Measurements from ENCODE around the gene RCSD1. TPM values are rescaled to one million over a fixed set of nuclear protein-coding genes. Genes with fewer than 3 reads are reported as not detected.

RCSD1 gene
- total and polyA plus RNA-seq, 2 of the 4 experiments (the other 2 are of a cell fraction) = 0.03 TPM; not detected in 1

- 68% methylated on average over 3 of the region's 3 CpGs; no CpG with 5 or more reads in 1 of the 2 experiments for WGBS, 2 experiments (ENCODE audit: extremely low coverage in 2 of 2, insufficient read length in 1 of 2)
- Histone ChIP-seq H2AK5ac (ENCODE audit: low read depth, low read length) (no peak overlapping the region), H2AFZ (replicated peaks; ENCODE audit: low read length, poor library complexity) (no peak overlapping the region), H3K36me3 (ENCODE audit: control insufficient read depth, insufficient read depth, low read length) (no peaks in the 10 kb centered on the region), H4K91ac (ENCODE audit: insufficient read depth, low read depth, low read length) (no peak overlapping the region), H3K4me1 (ENCODE audit: control insufficient read depth, insufficient read depth, low read length) (peaks cover 2% of the 10 kb centered on the region), H2BK20ac (ENCODE audit: low read depth, low read length) (no peak overlapping the region), H3K18ac (ENCODE audit: low read depth, low read length) (no peak overlapping the region), H2AK9ac (replicated peaks; ENCODE audit: low read depth, low read length, poor library complexity) (no peak overlapping the region), H3K9me1 (ENCODE audit: insufficient read depth, low read length) (peaks cover 14% of the 10 kb centered on the region; the same call in 1 of the 2 replicates), H3K14ac (replicated peaks; ENCODE audit: low read depth, low read length) (no peak overlapping the region), H3K79me1 (ENCODE audit: low read depth in 1 of 2, low read length in 2 of 2) (peaks cover 27 to 78% of the 10 kb centered on the region in 2 experiments; a peak in 3 of 4 replicates), H2BK15ac (ENCODE audit: low read depth, low read length) (no peak overlapping the region), H3K9ac (ENCODE audit: low read depth, low read length) (no peak overlapping the region), H4K20me1 (ENCODE audit: insufficient read depth, low read length) (peaks cover 83% of the 10 kb centered on the region), H3K4me3 (ENCODE audit: insufficient read depth, low read depth, low read length) (no peak overlapping the region), H2BK5ac (ENCODE audit: low read depth, low read length, poor library complexity, severe bottlenecking) (no peak overlapping the region), H3K9me3 (ENCODE audit: control insufficient read depth, insufficient read depth, low read length) (no peaks in the 10 kb centered on the region), H3K27ac (ENCODE audit: insufficient read depth, low read length) (no peak overlapping the region), H3K27me3 (ENCODE audit: control insufficient read depth, insufficient read depth, low read length) (no peaks in the 10 kb centered on the region), H3K56ac (ENCODE audit: extremely low read depth, insufficient read depth, low read length) (no peak overlapping the region), H3K23ac (ENCODE audit: low read depth, low read length) (no peak overlapping the region), H3K4me2 (ENCODE audit: low read depth, low read length) (no peak overlapping the region), H4K5ac (ENCODE audit: low read depth, low read length) (no peak overlapping the region), H2BK120ac (ENCODE audit: low read depth, low read length) (no peak overlapping the region), H4K8ac (ENCODE audit: low read depth in 2 of 2, low read length in 2 of 2) (no peak overlapping the region), H3K4ac (ENCODE audit: low read depth, low read length) (no peak overlapping the region)
- in situ Hi-C loops (cut with MboI; ENCODE audit: low sequenced_read_pairs) (no loop called here), dilution Hi-C loops (cut with HindIII; ENCODE audit: low sequenced_read_pairs, unreplicated experiment) (no loop called here), intact Hi-C loops (cut with micrococcal nuclease) (no loop called here)
- TF ChIP-seq RFX5 (IDR thresholded peaks at IDR 0.05; ENCODE audit: low read depth, low read length) = no peak
- TF ChIP-seq SMC3 (IDR thresholded peaks at IDR 0.05; ENCODE audit: low read depth, low read length) = no peak
- no peak for TF ChIP-seq POLR2A (IDR thresholded peaks at IDR 0.05; ENCODE audit: low read depth, low read length)
- TF ChIP-seq FOS (IDR thresholded peaks at IDR 0.05; ENCODE audit: low read depth, low read length) = no peak
- TF ChIP-seq RAD21 (IDR thresholded peaks at IDR 0.05; ENCODE audit: low read length) = no peak
- no peak for TF ChIP-seq ELK1 (IDR thresholded peaks at IDR 0.05; ENCODE audit: borderline replicate concordance, low read depth, low read length)
- TF ChIP-seq USF2 (IDR thresholded peaks at IDR 0.05; ENCODE audit: low read depth, low read length) = no peak
- TF ChIP-seq BHLHE40 (IDR thresholded peaks at IDR 0.05; ENCODE audit: low read depth, low read length) = no peak
- no peak for TF ChIP-seq CTCF (conservative IDR thresholded peaks at IDR 0.05; ENCODE audit: low read depth, low read length)
- no peak for TF ChIP-seq RCOR1 (IDR thresholded peaks at IDR 0.05; ENCODE audit: insufficient replicate concordance, low read length)
- TF ChIP-seq MXI1 (IDR thresholded peaks at IDR 0.05; ENCODE audit: borderline replicate concordance, low read depth, low read length) = no peak
- TF ChIP-seq MAFK (IDR thresholded peaks at IDR 0.05; ENCODE audit: low read depth, low read length) = no peak
- TF ChIP-seq CEBPB (IDR thresholded peaks at IDR 0.05; ENCODE audit: low read depth, low read length) = no peak
- no peak for TF ChIP-seq NFE2L2 (IDR thresholded peaks at IDR 0.05; ENCODE audit: low read depth, low read length)
- TF ChIP-seq CHD1 (IDR thresholded peaks at IDR 0.05; ENCODE audit: low read depth, low read length) = no peak
- no peak for TF ChIP-seq MAZ (IDR thresholded peaks at IDR 0.05; ENCODE audit: borderline replicate concordance, low read depth, low read length)
- DNase-seq = no peak
- BruUV-seq (replicated peaks) = no TSS peak
- CTCF ChIA-PET = interaction anchor here (1.0 kb wide), 1 partner anchor 281 kb away, joined by 4 read pairs; no protein-coding TSS in a partner anchor
- ATAC-seq (ENCODE audit: low read depth) = no peak
- POLR2A ChIA-PET (ENCODE audit: unreplicated experiment) = interaction anchor here (0.6 kb wide), 1 partner anchor 1865 kb away, joined by 3 read pairs; no protein-coding TSS in a partner anchor
Observed at GRCh38 chr1:167739752-167740151, 109.7 kb downstream of the RCSD1 start.

All from IMR-90 (cell line).